Liver (tissue), 9 donors: Measurements from ENCODE around the gene RABEP2. TPM values are rescaled to one million over a fixed set of nuclear protein-coding genes. Genes with fewer than 3 reads are reported as not detected.
"Not testable (repeated sequence)": the region's sequence is repeated elsewhere in the genome, so short reads cannot be mapped to it uniquely, and the experiment has no call there.

Source experiments
- DNase-seq: peaks from one replicate; pipeline ENCODE4 v3.0.0-alpha.2; 2017; ENCODE audit warnings: low spot score
- H3K27ac ChIP-seq, 2 donors: one replicate each; pipeline ENCODE4 v1.7.0; 2013; ENCODE audit warnings: inconsistent platforms in 2 of 2, low read length in 2 of 2, control low read depth in 1 of 2, low read depth in 1 of 2, mild to moderate bottlenecking in 1 of 2
- H3K27me3 ChIP-seq, 4 donors: one replicate each; pipeline versions ENCODE4 v1.6.1 to v1.7.0; 2013; ENCODE audit warnings: low read length in 3 of 4, inconsistent platforms in 1 of 4, mild to moderate bottlenecking in 1 of 4, moderate library complexity in 1 of 4; ENCODE audit not compliant: control insufficient read depth in 4 of 4, insufficient read depth in 4 of 4
- H3K36me3 ChIP-seq, 4 donors: one replicate each; pipeline versions ENCODE4 v1.6.1 to v1.7.0; 2013; ENCODE audit warnings: low read length in 3 of 4, mild to moderate bottlenecking in 3 of 4, low read depth in 1 of 4, moderate library complexity in 1 of 4; ENCODE audit not compliant: control insufficient read depth in 4 of 4, insufficient read depth in 3 of 4
- H3K4me1 ChIP-seq, 4 donors: one replicate each; pipeline versions ENCODE4 v1.6.1 to v1.7.0; 2013; ENCODE audit warnings: low read length in 3 of 4, mild to moderate bottlenecking in 3 of 4, moderate library complexity in 1 of 4; ENCODE audit not compliant: control insufficient read depth in 4 of 4, insufficient read depth in 4 of 4
- H3K4me3 ChIP-seq, 3 donors: one replicate each; pipeline versions ENCODE4 v1.6.1 to v1.7.0; 2013; ENCODE audit warnings: low read length in 3 of 3, control low read depth in 1 of 3, low read depth in 1 of 3, mild to moderate bottlenecking in 1 of 3
- H3K9ac ChIP-seq, 2 donors: one replicate each; pipeline ENCODE4 v1.7.0; 2013; ENCODE audit warnings: low read length in 2 of 2, mild to moderate bottlenecking in 2 of 2, moderate library complexity in 2 of 2, control low read depth in 1 of 2, low read depth in 1 of 2
- H3K9me3 ChIP-seq, 4 donors: one replicate each; pipeline versions ENCODE4 v1.6.1 to v1.7.0; 2013; ENCODE audit warnings: low read length in 3 of 4; ENCODE audit not compliant: control insufficient read depth in 4 of 4
- CTCF ChIP-seq: fragments of 150-350 bp; IDR thresholded peaks from 2 replicates; pipeline ENCODE4 v1.5.1; 2017; ENCODE audit warnings: improper control_type of control experiment, low read depth, low read length; ENCODE audit not compliant: missing input control
- GABPA ChIP-seq, 2 donors: IDR thresholded peaks in 1 of 2; conservative IDR thresholded peaks in 1 of 2; 2 replicates each; pipeline ENCODE4 v1.6.1; 2016; ENCODE audit warnings: antibody characterized with exemption in 2 of 2, mild to moderate bottlenecking in 1 of 2, moderate library complexity in 1 of 2
- REST ChIP-seq: IDR thresholded peaks from 2 replicates; pipeline ENCODE4 v1.6.1; 2016; ENCODE audit warnings: antibody characterized with exemption, mild to moderate bottlenecking
- TAF1 ChIP-seq: conservative IDR thresholded peaks from 2 replicates; pipeline ENCODE4 v1.6.1; 2016; ENCODE audit warnings: antibody characterized with exemption, mild to moderate bottlenecking
- ZBTB33 ChIP-seq: IDR thresholded peaks from 2 replicates; pipeline ENCODE4 v1.6.1; 2016; ENCODE audit warnings: antibody characterized with exemption
- WGBS: extraction: QIAGEN DNeasy Blood & Tissue Kit; methylation state at CpG from one replicate; pipeline ENCODE4 v1.1.7; 2013; 5-methylcytosine and 5-hydroxymethylcytosine counted together
- polyA plus RNA-seq, 2 donors: library from polyadenylated mRNA; stranded (reverse) in 1 of 2; unstranded in 1 of 2; fragments of 200-250 nt in 1 of 2; fragments of >200 nt in 1 of 2; fragmentation: Nextera tagmentation in 1 of 2; extraction: Ambion mirVana in 1 of 2; gene quantifications; one replicate each; pipeline versions ENCODE4 v1.2.1 to v1.2.3, GENCODE V29; 2013 to 2015
- total RNA-seq, 2 donors: library from RNA; depleted of rRNA; stranded (reverse); fragments of >200 nt; gene quantifications; one replicate each; pipeline ENCODE4 v1.2.3, GENCODE V29; 2014
- TF ChIP-seq, protein P1 (sequence below): IDR thresholded peaks from 2 replicates; pipeline ENCODE4 v1.6.1; 2016; ENCODE audit warnings: antibody characterized with exemption
- TF ChIP-seq, protein P2 (sequence below): IDR thresholded peaks from 2 replicates; pipeline ENCODE4 v1.6.1; 2016; ENCODE audit warnings: antibody characterized with exemption
- donor health status: healthy.
- donor health status: healthy.
- donor health status: healthy.
- donor health status: healthy.
- donor health status: healthy.

RABEP2 gene
- total and polyA plus RNA-seq, 4 donors, result 3.0 to 16.1 (median 8.3) TPM

DNA sequence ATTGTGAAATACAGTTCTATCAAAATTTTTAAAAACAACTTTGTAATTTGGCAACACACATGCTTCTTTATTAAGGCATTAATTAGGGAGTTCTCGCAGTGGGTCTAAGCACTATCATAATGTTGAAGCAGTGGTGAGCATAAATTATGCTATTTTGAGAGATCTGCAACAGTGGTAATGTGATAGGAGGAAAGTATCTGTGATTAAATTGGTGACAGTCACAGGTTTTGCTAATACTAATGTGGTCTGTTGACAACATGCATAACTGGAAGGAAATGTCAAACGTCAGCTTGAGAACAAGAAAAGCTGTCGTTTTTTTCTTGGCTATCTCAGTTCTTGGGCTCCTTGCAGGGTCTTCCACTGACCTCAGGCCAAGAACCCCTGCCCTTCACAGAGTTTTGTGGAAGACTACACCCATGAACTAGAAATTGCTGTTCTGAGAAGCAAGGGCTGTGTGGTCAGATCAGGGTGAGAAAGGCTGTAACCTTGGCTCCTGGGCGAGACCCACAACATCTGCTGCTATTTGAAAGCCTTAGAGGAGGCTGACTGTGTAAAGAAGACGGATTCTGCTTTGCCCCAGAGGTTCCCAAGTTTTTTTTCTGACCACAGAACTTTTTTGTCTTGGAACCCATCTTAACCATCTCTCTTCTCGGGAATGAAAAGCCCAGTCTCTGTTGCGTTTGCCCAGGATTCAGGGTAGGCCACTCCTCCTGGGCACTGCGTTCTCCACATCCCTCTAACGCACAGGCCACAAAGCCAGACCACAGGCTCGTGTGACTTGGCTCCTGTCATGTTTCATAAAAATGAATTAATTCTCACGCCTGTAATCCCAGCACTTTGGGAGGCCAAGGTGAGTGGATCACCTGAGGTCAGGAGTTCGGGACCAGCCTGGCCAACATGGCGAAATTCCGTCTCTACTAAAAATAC is 32.8 kb downstream of the RABEP2 start:
- DNase-seq, result no peak
- no peaks in the 10 kb centered on the region for H3K9me3 ChIP-seq
- H3K27me3 ChIP-seq, result no peaks in the 10 kb centered on the region
- TF ChIP-seq CTCF, result no peak
- no peak for TF ChIP-seq ZBTB33
- no peak for TF ChIP-seq REST
- TF ChIP-seq TAF1, result no peak
- TF ChIP-seq, protein P1, sequence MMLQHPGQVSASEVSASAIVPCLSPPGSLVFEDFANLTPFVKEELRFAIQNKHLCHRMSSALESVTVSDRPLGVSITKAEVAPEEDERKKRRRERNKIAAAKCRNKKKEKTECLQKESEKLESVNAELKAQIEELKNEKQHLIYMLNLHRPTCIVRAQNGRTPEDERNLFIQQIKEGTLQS, result no peak
- TF ChIP-seq GABPA (IDR thresholded peaks at IDR 0.05 in 1 of 2, conservative IDR thresholded peaks at IDR 0.05 in 1 of 2), result no peak
- TF ChIP-seq, protein P2, sequence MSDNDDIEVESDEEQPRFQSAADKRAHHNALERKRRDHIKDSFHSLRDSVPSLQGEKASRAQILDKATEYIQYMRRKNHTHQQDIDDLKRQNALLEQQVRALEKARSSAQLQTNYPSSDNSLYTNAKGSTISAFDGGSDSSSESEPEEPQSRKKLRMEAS, result no peak
- 85% methylated on average over 14 of the region's 14 CpGs for WGBS
- peaks cover 0 to 2% (median 0%) of the 10 kb centered on the region in 4 donors for H3K36me3 ChIP-seq
- no peak overlapping the region for H3K4me3 ChIP-seq
- no peaks in the 10 kb centered on the region for H3K4me1 ChIP-seq
- no peak overlapping the region for H3K9ac ChIP-seq
- no peak overlapping the region for H3K27ac ChIP-seq

- not testable (repeated sequence) for H3K9me3 ChIP-seq, H3K9ac ChIP-seq, DNase-seq, H3K4me1 ChIP-seq, H3K4me3 ChIP-seq, H3K36me3 ChIP-seq, H3K27ac ChIP-seq, H3K27me3 ChIP-seq
- 97% methylated on average over 5 of the region's 5 CpGs for WGBS
Measured at GRCh38 chr16:28890355-28890754, 34.7 kb downstream of the RABEP2 start.
